GM12878 (cell line): Measurements from ENCODE around the gene APOH. TPM values are rescaled to one million over a fixed set of nuclear protein-coding genes. Genes with fewer than 3 reads are reported as not detected.
"Not testable (repeated sequence)": the region's sequence is repeated elsewhere in the genome, so short reads cannot be mapped to it uniquely, and the experiment has no call there.

Source experiments
- ATAC-seq: fragments of 200-7000 bp; cut with Tn5 transposase; 3 replicates; pipeline ENCODE4 v1.9.1; 2020; ENCODE audit warnings: mild to moderate bottlenecking, moderate library complexity
- BruUV-seq: library from RNA; stranded (reverse); fragments of 400-500 nt; replicated peaks from 2 replicates; lab custom pipeline; 2021; lab: Mats Ljungman, UMichigan
- CTCF ChIA-PET: fragments of 300-600 bp; sonication (Branson Sonifier 250); formaldehyde crosslinking; extraction: SDS; loops from one replicate; lab custom pipeline; 2021; ENCODE audit warnings: inconsistent platforms; lab: Yijun Ruan, JAX
- POLR2A ChIA-PET: fragments of 350-600 bp; formaldehyde crosslinking; extraction: SDS; loops from one replicate; lab custom pipeline; 2021; ENCODE audit warnings: inconsistent platforms; lab: Charles Lee
- RAD21 ChIA-PET: fragments of 300-600 bp; sonication (Branson Sonifier 250); formaldehyde crosslinking; loops from one replicate; lab custom pipeline; 2023; ENCODE audit warnings: antibody characterized with exemption; ENCODE audit not compliant: unreplicated experiment; lab: Charles Lee
- SMC1A ChIA-PET: fragments of 300-600 bp; sonication (Branson Sonifier 250); formaldehyde crosslinking; loops from one replicate; lab custom pipeline; 2023; ENCODE audit not compliant: unreplicated experiment, uncharacterized antibody; lab: Charles Lee
- DNase-seq: peaks from one replicate; pipeline ENCODE4 v3.0.0-alpha.2; 2011; ENCODE audit warnings: low read depth, low spot score
- FAIRE-seq: peaks from 3 replicates; lab custom pipeline; 2011; peaks lifted over from hg19 to GRCh38; lab: Jason Lieb, UNC
- H2AFZ ChIP-seq: 2 replicates; pipeline ENCODE4 v1.6.0; 2011; ENCODE audit warnings: low read depth, low read length, control low read depth; ENCODE audit not compliant: control insufficient read depth
- H3K27ac ChIP-seq: 2 replicates; pipeline ENCODE4 v1.5.1; 2011; ENCODE audit warnings: control low read depth; ENCODE audit not compliant: control insufficient read depth, insufficient read depth
- H3K27me3 ChIP-seq, 2 experiments: replicated peaks in 1 of 2; 2 replicates each; pipeline versions ENCODE4 v1.6.0 to v1.6.1; 2011; ENCODE audit warnings: low read length in 1 of 2; ENCODE audit not compliant: control insufficient read depth in 2 of 2, insufficient read depth in 2 of 2
- H3K36me3 ChIP-seq, 2 experiments: 2 replicates each; pipeline ENCODE4 v1.5.1; 2011; ENCODE audit warnings: low read length in 1 of 2; ENCODE audit not compliant: control insufficient read depth in 2 of 2, insufficient read depth in 2 of 2
- H3K4me1 ChIP-seq: 2 replicates; pipeline ENCODE4 v1.6.1; 2011; ENCODE audit warnings: mild to moderate bottlenecking, low read length, moderate library complexity, mixed read lengths; ENCODE audit not compliant: control insufficient read depth, insufficient read depth
- H3K4me2 ChIP-seq: 2 replicates; pipeline ENCODE4 v1.6.0; 2011; ENCODE audit warnings: control low read depth; ENCODE audit not compliant: control insufficient read depth, insufficient read depth
- H3K4me3 ChIP-seq: fragments of 200-600 bp; sonication (generic); 2 replicates; pipeline ENCODE4 v1.5.1; 2016
- H3K79me2 ChIP-seq: 2 replicates; pipeline ENCODE4 v1.6.0; 2011; ENCODE audit warnings: low read length; ENCODE audit not compliant: control insufficient read depth, insufficient read depth
- H3K9ac ChIP-seq: 2 replicates; pipeline ENCODE4 v1.8.0; 2011; ENCODE audit warnings: low read length, control low read depth, mixed read lengths; ENCODE audit not compliant: control insufficient read depth, insufficient read depth
- H3K9me3 ChIP-seq: replicated peaks from 3 replicates; pipeline ENCODE4 v1.5.1; 2011; ENCODE audit warnings: mild to moderate bottlenecking, low read length; ENCODE audit not compliant: control insufficient read depth, insufficient read depth
- H4K20me1 ChIP-seq: 2 replicates; pipeline ENCODE4 v1.6.0; 2011; ENCODE audit not compliant: control insufficient read depth, insufficient read depth
- SMC3 ChIP-seq: IDR thresholded peaks from 2 replicates; pipeline ENCODE4 v1.6.1; 2011; ENCODE audit warnings: low read length, improper control_type of control experiment, borderline replicate concordance
- TARDBP ChIP-seq: IDR thresholded peaks from 2 replicates; pipeline ENCODE4 v1.6.1; 2016; ENCODE audit warnings: borderline replicate concordance
- WGBS: methylation state at CpG from one replicate; pipeline ENCODE4 v1.1.6; 2016; ENCODE audit warnings: low lambda C conversion rate; ENCODE audit not compliant: insufficient replicate concordance, insufficient coverage; ENCODE audit errors: missing lambda C conversion rate; 5-methylcytosine and 5-hydroxymethylcytosine counted together
- in situ Hi-C: fragments of 300-500 bp; cut with MboI; formaldehyde crosslinking; loops from 9 replicates; pipeline ENCODE4 v1.14.3; 2018; ENCODE audit warnings: mixed read lengths
- intact Hi-C: fragments of 100-400 bp; cut with micrococcal nuclease; formaldehyde crosslinking; loops from one replicate; pipeline ENCODE4 v1.14.2; 2022; ENCODE audit not compliant: unreplicated experiment
- polyA plus RNA-seq, 11 experiments: library from polyadenylated mRNA; depleted of rRNA in 4 of 11; unstranded in 6 of 11; stranded (reverse) in 5 of 11; fragments of >200 nt; fragmentation: Nextera tagmentation in 4 of 11; fragmentation: Illumina TruSeq in 1 of 11; extraction: Ambion mirVana in 4 of 11; extraction: Trizol in 1 of 11; gene quantifications; 1 replicate in 1 of 11; 2 replicates in 10 of 11; pipeline versions ENCODE4 v1.2.1 to v1.2.3, GENCODE V29; 2011 to 2016; ENCODE audit warnings: inconsistent platforms in 2 of 11, missing spikeins in 2 of 11, low read depth in 1 of 11
- total RNA-seq, 4 experiments: library from RNA; depleted of rRNA in 3 of 4; stranded (reverse); fragments of >200 nt in 3 of 4; fragmentation: Illumina TruSeq in 1 of 4; extraction: Trizol in 1 of 4; gene quantifications; 2 replicates each; pipeline versions ENCODE4 v1.2.1 to v1.2.3, GENCODE V29; 2013 to 2021
- TF ChIP-seq, protein P1 (sequence below): IDR thresholded peaks from 2 replicates; pipeline ENCODE4 v1.6.1; 2012; ENCODE audit warnings: mild to moderate bottlenecking, low read depth, low read length
- TF ChIP-seq, protein P2 (sequence below), 3 experiments: IDR thresholded peaks in 2 of 3; conservative IDR thresholded peaks in 1 of 3; 2 replicates each; pipeline ENCODE4 v1.5.1; 2011; ENCODE audit warnings: low read depth in 3 of 3, low read length in 3 of 3, mild to moderate bottlenecking in 3 of 3, control low read depth in 2 of 3, moderate library complexity in 2 of 3, inconsistent platforms in 1 of 3, mixed read lengths in 1 of 3; ENCODE audit not compliant: control insufficient read depth in 2 of 3, insufficient read depth in 1 of 3; ENCODE audit errors: extremely low read depth in 1 of 3

The APOH gene
- total and polyA plus RNA-seq, 10 of the 15 experiments (the other 5 are each of a cell fraction or from before 2014, with no cell fraction given) = 1.8 TPM; not detected in 9

DNA sequence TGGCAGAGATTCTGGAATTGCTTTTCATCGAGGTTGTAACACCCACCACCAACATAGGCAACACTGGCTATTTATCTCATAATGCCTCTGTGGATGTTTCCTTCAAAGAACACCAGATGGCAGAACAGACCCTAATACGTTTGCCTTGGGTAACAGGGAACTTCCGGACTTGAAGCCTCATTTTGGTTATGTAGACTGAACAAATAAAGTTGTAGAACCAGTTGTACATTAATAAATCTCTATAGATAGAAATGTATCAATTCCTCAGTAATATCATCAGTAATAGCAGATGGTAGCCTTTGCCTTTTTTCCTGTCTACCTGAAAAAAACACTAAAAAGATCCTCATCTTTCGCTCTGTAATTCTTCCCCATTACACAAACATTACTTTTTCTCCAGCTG, 25.9 kb upstream of the APOH start (continued):
- peak; percentile 96 for TF ChIP-seq SMC3
- TF ChIP-seq, protein P1, sequence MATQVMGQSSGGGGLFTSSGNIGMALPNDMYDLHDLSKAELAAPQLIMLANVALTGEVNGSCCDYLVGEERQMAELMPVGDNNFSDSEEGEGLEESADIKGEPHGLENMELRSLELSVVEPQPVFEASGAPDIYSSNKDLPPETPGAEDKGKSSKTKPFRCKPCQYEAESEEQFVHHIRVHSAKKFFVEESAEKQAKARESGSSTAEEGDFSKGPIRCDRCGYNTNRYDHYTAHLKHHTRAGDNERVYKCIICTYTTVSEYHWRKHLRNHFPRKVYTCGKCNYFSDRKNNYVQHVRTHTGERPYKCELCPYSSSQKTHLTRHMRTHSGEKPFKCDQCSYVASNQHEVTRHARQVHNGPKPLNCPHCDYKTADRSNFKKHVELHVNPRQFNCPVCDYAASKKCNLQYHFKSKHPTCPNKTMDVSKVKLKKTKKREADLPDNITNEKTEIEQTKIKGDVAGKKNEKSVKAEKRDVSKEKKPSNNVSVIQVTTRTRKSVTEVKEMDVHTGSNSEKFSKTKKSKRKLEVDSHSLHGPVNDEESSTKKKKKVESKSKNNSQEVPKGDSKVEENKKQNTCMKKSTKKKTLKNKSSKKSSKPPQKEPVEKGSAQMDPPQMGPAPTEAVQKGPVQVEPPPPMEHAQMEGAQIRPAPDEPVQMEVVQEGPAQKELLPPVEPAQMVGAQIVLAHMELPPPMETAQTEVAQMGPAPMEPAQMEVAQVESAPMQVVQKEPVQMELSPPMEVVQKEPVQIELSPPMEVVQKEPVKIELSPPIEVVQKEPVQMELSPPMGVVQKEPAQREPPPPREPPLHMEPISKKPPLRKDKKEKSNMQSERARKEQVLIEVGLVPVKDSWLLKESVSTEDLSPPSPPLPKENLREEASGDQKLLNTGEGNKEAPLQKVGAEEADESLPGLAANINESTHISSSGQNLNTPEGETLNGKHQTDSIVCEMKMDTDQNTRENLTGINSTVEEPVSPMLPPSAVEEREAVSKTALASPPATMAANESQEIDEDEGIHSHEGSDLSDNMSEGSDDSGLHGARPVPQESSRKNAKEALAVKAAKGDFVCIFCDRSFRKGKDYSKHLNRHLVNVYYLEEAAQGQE = no peak
- TF ChIP-seq TARDBP = no peak
- TF ChIP-seq, protein P2, sequence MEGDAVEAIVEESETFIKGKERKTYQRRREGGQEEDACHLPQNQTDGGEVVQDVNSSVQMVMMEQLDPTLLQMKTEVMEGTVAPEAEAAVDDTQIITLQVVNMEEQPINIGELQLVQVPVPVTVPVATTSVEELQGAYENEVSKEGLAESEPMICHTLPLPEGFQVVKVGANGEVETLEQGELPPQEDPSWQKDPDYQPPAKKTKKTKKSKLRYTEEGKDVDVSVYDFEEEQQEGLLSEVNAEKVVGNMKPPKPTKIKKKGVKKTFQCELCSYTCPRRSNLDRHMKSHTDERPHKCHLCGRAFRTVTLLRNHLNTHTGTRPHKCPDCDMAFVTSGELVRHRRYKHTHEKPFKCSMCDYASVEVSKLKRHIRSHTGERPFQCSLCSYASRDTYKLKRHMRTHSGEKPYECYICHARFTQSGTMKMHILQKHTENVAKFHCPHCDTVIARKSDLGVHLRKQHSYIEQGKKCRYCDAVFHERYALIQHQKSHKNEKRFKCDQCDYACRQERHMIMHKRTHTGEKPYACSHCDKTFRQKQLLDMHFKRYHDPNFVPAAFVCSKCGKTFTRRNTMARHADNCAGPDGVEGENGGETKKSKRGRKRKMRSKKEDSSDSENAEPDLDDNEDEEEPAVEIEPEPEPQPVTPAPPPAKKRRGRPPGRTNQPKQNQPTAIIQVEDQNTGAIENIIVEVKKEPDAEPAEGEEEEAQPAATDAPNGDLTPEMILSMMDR (IDR thresholded peaks at IDR 0.05 in 2 of 3, conservative IDR thresholded peaks at IDR 0.05 in 1 of 3; ENCODE audit: control insufficient read depth in 2 of 3, extremely low read depth in 1 of 3, insufficient read depth in 1 of 3, low read depth in 3 of 3, low read length in 3 of 3) = peak; percentile 39 to 81 (median 42); a peak in 4 of 6 replicates
- TF ChIP-seq, all 136 proteins: peak for 6

DNA sequence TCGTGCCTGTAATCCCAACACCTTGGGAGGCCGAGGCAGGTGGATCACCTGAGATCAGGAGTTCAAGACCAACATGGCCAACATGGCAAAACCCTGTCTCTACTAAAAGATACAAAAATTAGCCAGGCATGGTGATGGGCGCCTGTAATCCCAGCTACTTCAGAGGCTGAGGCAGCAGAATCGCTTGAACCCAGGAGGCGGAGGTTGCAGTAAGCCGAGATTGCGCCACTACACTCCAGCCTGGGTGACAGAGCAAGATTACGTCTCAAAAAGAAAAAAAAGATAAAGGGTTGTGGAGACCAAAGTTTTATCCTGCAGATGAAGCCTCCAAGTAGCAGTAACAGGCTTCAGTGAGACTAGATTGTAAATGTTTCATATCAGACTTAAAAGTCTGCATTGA, 24.2 kb upstream of the APOH start:
- H3K27me3 ChIP-seq, BruUV-seq, H3K79me2 ChIP-seq, H3K27ac ChIP-seq, RAD21 ChIA-PET, DNase-seq, H4K20me1 ChIP-seq, FAIRE-seq, H3K9ac ChIP-seq, H3K4me2 ChIP-seq, H3K4me3 ChIP-seq, H3K4me1 ChIP-seq, POLR2A ChIA-PET, intact Hi-C loops, H3K9me3 ChIP-seq, H3K36me3 ChIP-seq, ATAC-seq, SMC1A ChIA-PET, H2AFZ ChIP-seq: not testable (repeated sequence)
- CTCF ChIA-PET = interaction anchor here (5.7 kb wide), 1 partner anchor 313 kb away, joined by 87 read pairs; no protein-coding TSS in a partner anchor
- 41% methylated on average over 8 of the region's 8 CpGs for WGBS
- in situ Hi-C loops = loop anchor here (10.0 kb wide), 1 partner anchor 651 kb away; no protein-coding TSS in a partner anchor
